Head of caudate nucleus (tissue), 42 donors: Measurements from ENCODE around the gene THAP7.

Source experiments
- DNase-seq, 42 donors: peaks; one replicate each; pipeline versions ENCODE4 v3.0.0 to v3.0.0-alpha.2; 2020 to 2021; ENCODE audit warnings: mixed read lengths in 7 of 42
- intact Hi-C: fragments of 100-400 bp; cut with DNase I; formaldehyde crosslinking; loops from one replicate; pipeline ENCODE4 v1.15.0; 2022

Gene THAP7

DNA sequence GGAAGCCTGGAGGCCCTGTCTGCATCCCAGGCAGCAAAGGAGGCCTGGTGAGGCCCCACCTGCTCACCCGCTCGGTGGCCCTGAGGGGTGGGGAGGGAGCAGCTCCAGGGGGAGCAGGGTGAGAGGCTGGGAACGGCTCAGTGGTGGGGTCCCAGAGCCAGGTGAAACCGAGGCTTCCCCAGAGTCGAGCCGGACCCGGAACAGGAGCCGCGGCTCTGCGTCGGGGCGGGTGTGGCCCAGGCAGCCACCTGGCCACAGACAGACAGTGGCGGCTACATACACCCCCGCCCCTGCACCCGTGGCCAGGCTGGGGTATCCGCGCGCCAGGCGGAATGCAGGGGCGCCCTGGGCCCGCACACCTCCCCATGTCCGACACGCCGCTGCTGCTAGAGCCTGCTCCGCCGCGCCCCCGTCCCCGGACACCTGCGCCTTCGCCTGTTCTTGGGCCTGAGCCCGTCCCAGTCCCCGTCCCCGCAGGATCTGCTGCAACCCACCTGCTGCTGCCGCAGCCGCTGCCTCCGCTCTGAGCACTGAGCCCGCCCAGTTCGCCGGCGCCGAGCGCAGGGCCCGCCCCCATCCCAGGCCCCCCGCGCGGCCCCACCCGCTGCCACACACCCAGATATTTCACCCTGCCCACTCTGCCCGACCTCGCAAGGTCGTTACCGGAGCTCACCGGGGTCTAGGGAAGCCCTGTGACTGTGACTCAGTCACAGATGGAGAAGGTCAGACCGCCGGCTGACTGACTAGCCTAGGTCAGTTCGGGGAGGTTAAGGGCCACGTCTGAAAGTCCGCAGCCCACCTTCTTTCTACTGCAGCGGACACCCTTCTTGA lies 30.3 kb upstream of the THAP7 start, which contains the start of gene SLC7A4:
Gene SLC7A4, minus strand, starts transcription at position 525 of the 831 bp plus-strand sequence. CDS start 749 bp downstream, outside the sequence.
- peak in 35 of 42 donors; percentile 15 to 75 (median 44) for DNase-seq
- intact Hi-C loops = no loop called here

DNA sequence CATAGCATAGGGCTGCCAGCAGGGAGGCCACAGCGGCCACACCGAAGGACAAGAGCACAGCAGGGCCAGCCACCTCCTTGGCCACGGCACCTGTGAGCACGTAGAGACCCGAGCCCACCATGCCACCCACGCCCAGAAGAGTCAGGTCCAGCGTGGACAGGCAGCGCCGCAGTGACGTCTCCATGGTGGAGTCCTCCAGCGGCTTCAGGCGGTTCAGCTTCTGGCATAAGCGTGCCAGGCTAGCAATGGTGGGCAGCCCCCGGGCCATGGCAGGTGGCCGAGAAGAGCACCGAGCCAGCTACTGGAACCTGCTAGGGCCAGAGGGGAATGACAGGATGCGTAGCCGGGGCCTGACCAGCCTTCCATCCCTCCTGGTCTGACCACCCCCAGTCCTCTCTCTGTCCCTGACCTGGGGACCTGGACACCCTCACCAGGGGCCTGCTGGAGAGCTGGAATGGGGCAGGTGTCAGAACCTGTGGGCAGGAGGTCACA lies 29.7 kb upstream of the THAP7 start:
- intact Hi-C loops = no loop called here
- DNase-seq = no peak

- no peak for DNase-seq
- intact Hi-C loops = no loop called here
Measured at GRCh38 chr22:21030621-21031544, 29.0 kb upstream of the THAP7 start.

GRCh38 chr22:21030032-21030431 lies 28.1 kb upstream of the THAP7 start:
- DNase-seq = no peak
- intact Hi-C loops = no loop called here

- intact Hi-C loops = no loop called here
- DNase-seq = no peak
Measured at GRCh38 chr22:21029486-21030025, 27.6 kb upstream of the THAP7 start.

GRCh38 chr22:21028277-21029251 lies 26.6 kb upstream of the THAP7 start:
- intact Hi-C loops = no loop called here
- DNase-seq = no peak

GRCh38 chr22:21026783-21027692 lies 25.1 kb upstream of the THAP7 start:
- no peak for DNase-seq
- intact Hi-C loops = no loop called here

DNA sequence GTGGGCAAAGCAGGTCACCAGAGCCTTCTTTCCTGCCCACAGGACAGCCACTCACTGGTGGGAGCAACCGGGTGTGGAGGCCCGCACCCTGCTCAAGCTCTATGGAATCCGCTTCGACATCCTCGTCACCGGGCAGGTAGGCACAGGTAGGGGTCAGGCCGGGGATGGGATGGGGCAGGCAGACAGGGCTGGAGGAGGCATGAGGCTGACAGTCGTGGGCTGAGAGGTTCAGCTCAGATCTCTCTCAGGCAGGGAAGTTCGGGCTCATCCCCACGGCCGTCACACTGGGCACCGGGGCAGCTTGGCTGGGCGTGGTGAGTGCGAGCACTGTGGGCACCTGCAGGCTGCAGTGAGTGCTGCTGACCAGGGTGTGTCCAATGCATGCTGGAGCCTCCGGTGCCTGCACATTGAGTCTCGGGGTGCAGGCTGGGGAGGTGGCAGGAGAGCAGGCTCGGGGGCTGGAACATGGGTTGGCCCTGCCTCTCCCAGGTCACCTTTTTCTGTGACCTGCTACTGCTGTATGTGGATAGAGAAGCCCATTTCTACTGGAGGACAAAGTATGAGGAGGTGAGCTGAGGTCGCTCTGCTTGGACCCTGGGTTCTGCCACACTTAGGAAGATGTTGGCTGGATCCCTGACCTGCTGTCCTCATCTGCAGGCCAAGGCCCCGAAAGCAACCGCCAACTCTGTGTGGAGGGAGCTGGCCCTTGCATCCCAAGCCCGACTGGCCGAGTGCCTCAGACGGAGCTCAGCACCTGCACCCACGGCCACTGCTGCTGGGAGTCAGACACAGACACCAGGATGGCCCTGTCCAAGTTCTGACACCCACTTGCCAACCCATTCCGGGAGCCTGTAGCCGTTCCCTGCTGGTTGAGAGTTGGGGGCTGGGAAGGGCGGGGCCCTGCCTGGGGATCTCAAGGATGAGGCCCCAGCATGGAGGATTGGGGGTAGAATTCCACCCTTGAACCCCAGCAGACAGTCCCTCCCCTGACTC lies 24.1 kb upstream of the THAP7 start:
- intact Hi-C loops = no loop called here

DNA sequence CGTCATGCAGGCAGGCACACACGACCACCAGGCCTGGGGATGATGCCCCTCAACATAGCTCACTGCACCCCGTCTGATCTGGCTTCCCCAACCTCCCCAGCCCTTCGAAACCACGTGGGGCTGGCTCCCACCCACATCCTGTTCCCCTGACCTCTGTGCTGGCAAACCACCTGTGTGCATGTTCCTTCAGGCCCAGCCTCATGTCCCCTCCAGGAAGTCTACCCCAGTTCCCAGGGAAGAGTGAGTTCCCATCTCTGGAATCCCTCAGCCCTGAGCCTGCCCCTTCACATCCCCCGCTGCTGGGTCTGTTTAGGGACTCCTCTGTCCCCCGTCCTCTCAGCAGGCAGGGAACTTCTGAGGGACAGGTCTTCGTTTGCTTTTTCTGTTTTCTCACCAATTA lies 23.3 kb upstream of the THAP7 start:
- no peak for DNase-seq
- intact Hi-C loops = no loop called here

More for the DNA sequence above, 24.1 kb upstream of the THAP7 start:
- DNase-seq = no peak

DNA sequence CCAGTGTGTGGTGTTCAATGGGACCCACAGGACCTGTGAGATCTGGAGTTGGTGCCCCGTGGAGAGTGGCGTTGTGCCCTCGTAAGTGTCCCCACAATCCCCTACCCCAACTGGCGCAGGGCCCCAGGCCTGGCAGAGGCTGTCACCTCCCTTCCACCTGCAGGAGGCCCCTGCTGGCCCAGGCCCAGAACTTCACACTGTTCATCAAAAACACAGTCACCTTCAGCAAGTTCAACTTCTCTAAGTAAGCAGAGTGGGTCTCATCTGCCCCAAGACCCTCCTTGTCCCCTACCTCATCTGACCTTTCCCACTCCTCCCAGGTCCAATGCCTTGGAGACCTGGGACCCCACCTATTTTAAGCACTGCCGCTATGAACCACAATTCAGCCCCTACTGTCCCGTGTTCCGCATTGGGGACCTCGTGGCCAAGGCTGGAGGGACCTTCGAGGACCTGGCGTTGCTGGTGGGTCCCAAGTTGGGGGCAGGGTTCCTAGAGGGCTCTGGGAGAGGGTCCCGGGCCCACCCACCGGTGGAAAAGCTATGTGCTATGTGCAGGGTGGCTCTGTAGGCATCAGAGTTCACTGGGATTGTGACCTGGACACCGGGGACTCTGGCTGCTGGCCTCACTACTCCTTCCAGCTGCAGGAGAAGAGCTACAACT lies 21.2 kb upstream of the THAP7 start:
- intact Hi-C loops = no loop called here
- DNase-seq = no peak

- DNase-seq = no peak
- intact Hi-C loops = no loop called here
Measured at GRCh38 chr22:21022507-21022906, 20.6 kb upstream of the THAP7 start.

GRCh38 chr22:21020802-21021429 lies 19.0 kb upstream of the THAP7 start:
- intact Hi-C loops = no loop called here
- no peak for DNase-seq

DNA sequence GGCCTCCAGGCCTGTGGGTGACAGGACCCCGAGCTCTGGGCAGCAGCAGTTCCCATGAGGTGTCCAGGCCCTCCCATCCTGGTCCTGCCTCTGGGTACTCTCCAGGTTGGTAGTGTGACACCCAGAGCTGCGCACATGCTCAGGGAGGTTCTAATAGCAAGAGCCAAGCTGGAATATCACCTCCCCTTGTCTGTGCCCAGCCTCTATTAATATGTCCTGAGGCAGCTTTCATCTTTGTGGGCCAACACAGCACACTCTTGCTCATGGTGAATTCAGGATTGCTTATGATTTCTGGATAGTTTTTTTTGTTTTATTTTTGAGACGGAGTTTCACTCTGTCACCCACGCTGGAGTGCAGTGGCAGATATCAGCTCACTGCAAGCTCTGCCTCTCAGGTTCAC lies 16.4 kb upstream of the THAP7 start:
- no peak for DNase-seq
- intact Hi-C loops = no loop called here

DNA sequence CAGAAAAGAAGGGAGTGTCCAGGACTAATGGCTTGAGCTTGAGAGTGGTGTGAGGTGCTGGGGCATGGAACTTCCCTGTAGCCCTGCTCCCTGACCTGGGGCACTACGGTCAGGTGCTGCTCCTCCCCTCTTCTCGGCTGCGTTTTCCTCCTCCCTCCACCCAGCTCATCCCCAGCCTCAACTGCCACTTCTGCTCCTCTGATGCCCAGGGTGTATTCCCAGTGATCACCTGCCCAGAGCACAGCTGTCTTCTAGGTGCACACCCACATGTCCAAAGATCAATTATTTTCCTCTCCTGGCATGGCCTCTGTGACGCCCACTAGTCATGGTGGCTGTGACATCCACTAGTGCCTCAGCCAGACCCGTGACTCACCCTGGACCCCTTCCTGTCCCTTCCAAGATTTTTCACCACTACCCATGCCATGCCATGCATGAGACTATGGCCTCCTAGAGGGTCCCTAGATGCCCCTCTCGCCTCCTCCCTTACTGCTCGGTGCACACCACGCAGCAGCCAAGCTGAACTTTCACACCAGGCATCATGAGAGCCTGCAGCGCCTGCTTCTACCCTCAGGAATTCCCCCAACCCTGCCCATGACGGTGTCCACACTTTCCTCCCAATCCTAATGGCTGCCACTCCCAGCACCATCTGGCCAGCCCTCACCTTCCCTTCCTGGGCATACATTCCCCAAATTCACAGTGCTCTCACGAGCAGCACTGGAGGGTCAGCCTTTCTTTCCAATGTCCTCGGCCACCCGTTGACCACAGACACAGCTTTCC lies 14.9 kb upstream of the THAP7 start:
- DNase-seq = no peak
- intact Hi-C loops = no loop called here
